SK-N-SH treated with all-trans-retinoic acid at 6 μM for 48 hours (cell line): ENCODE data around the gene UNC45B.
"Not testable (repeated sequence)": the region's sequence is repeated elsewhere in the genome, so short reads cannot be mapped to it uniquely, and the experiment has no call there.

Experiments
- ATAC-seq: fragments of 200-7000 bp; cut with Tn5 transposase; 3 replicates; pipeline ENCODE4 v1.9.1; 2020; ENCODE audit warnings: mild to moderate bottlenecking, moderate library complexity
- ARNTL ChIP-seq: fragments of 450-650 bp; formaldehyde crosslinking; IDR thresholded peaks from 2 replicates; pipeline ENCODE4 v1.5.0; 2020; ENCODE audit warnings: low read depth, mild to moderate bottlenecking, moderate library complexity, borderline replicate concordance
- BACH2 ChIP-seq: fragments of 250-450 bp; sonication (Bioruptor Pico); IDR thresholded peaks from 2 replicates; pipeline ENCODE4 v1.9.0; 2021; ENCODE audit warnings: mild to moderate bottlenecking, borderline replicate concordance
- CSDC2 ChIP-seq: fragments of 250-450 bp; sonication (Bioruptor Pico); IDR thresholded peaks from 2 replicates; pipeline ENCODE4 v1.5.0; 2020; ENCODE audit warnings: mild to moderate bottlenecking, moderate library complexity
- ESRRG ChIP-seq: fragments of 250-450 bp; sonication (Bioruptor Pico); IDR thresholded peaks from 2 replicates; pipeline ENCODE4 v1.6.1; 2021; ENCODE audit warnings: mild to moderate bottlenecking
- GLIS3 ChIP-seq: fragments of 250-450 bp; sonication (Bioruptor Pico); IDR thresholded peaks from 2 replicates; pipeline ENCODE4 v1.5.0; 2020; ENCODE audit warnings: mild to moderate bottlenecking, moderate library complexity
- ISL1 ChIP-seq: fragments of 250-450 bp; sonication (Bioruptor Pico); IDR thresholded peaks from 2 replicates; pipeline ENCODE4 v2.1.2; 2022; ENCODE audit warnings: mild to moderate bottlenecking, moderate library complexity
- OSR1 ChIP-seq: fragments of 250-450 bp; sonication (Bioruptor Pico); IDR thresholded peaks from 2 replicates; pipeline ENCODE4 v1.8.0; 2022; ENCODE audit warnings: moderate library complexity, mild to moderate bottlenecking, inconsistent platforms
- RARB ChIP-seq: fragments of 250-450 bp; sonication (Bioruptor Pico); IDR thresholded peaks from 2 replicates; pipeline ENCODE4 v1.8.0; 2021; ENCODE audit warnings: mild to moderate bottlenecking, moderate library complexity
- SNAI2 ChIP-seq: fragments of 250-450 bp; sonication (Bioruptor Pico); IDR thresholded peaks from 2 replicates; pipeline ENCODE4 v1.5.0; 2020; ENCODE audit warnings: mild to moderate bottlenecking, moderate library complexity
- TCF4 ChIP-seq: fragments of 250-450 bp; sonication (Bioruptor Pico); IDR thresholded peaks from 2 replicates; pipeline ENCODE4 v1.8.0; 2021; ENCODE audit warnings: mild to moderate bottlenecking, moderate library complexity, borderline replicate concordance
- ZFP3 ChIP-seq: fragments of 250-450 bp; sonication (Bioruptor Pico); IDR thresholded peaks from 2 replicates; pipeline ENCODE4 v1.5.0; 2020; ENCODE audit warnings: mild to moderate bottlenecking, moderate library complexity
- ZFP30 ChIP-seq: fragments of 450-650 bp; formaldehyde crosslinking; IDR thresholded peaks from 2 replicates; pipeline ENCODE4 v1.5.0; 2022; ENCODE audit warnings: mild to moderate bottlenecking, moderate library complexity
- ZNF565 ChIP-seq: fragments of 450-650 bp; formaldehyde crosslinking; conservative IDR thresholded peaks from 2 replicates; pipeline ENCODE4 v1.5.0; 2020; ENCODE audit warnings: low read depth, mild to moderate bottlenecking, moderate library complexity
- ZNF70 ChIP-seq: fragments of 450-650 bp; formaldehyde crosslinking; IDR thresholded peaks from 2 replicates; pipeline ENCODE4 v1.5.0; 2020; ENCODE audit warnings: mild to moderate bottlenecking, moderate library complexity
- ZNF8 ChIP-seq: fragments of 450-650 bp; formaldehyde crosslinking; IDR thresholded peaks from 2 replicates; pipeline ENCODE4 v1.5.0; 2020; ENCODE audit warnings: mild to moderate bottlenecking, moderate library complexity
- TF ChIP-seq, protein P1 (sequence below): fragments of 250-450 bp; sonication (Bioruptor Pico); IDR thresholded peaks from 2 replicates; pipeline ENCODE4 v1.5.0; 2020; ENCODE audit warnings: mild to moderate bottlenecking, moderate library complexity
- TF ChIP-seq, protein P2 (sequence below): fragments of 250-450 bp; sonication (Bioruptor Pico); IDR thresholded peaks from 2 replicates; pipeline ENCODE4 v1.5.1; 2020; ENCODE audit warnings: low read depth, mild to moderate bottlenecking, moderate library complexity
- TF ChIP-seq, protein P3 (sequence below): fragments of 250-450 bp; sonication (Bioruptor Pico); IDR thresholded peaks from 2 replicates; pipeline ENCODE4 v1.5.1; 2021; ENCODE audit warnings: mild to moderate bottlenecking, moderate library complexity
- TF ChIP-seq, protein P4 (sequence below): fragments of 250-450 bp; sonication (Bioruptor Pico); IDR thresholded peaks from 2 replicates; pipeline ENCODE4 v1.8.0; 2021; ENCODE audit warnings: low read depth, mild to moderate bottlenecking, moderate library complexity, borderline replicate concordance

Gene UNC45B

DNA sequence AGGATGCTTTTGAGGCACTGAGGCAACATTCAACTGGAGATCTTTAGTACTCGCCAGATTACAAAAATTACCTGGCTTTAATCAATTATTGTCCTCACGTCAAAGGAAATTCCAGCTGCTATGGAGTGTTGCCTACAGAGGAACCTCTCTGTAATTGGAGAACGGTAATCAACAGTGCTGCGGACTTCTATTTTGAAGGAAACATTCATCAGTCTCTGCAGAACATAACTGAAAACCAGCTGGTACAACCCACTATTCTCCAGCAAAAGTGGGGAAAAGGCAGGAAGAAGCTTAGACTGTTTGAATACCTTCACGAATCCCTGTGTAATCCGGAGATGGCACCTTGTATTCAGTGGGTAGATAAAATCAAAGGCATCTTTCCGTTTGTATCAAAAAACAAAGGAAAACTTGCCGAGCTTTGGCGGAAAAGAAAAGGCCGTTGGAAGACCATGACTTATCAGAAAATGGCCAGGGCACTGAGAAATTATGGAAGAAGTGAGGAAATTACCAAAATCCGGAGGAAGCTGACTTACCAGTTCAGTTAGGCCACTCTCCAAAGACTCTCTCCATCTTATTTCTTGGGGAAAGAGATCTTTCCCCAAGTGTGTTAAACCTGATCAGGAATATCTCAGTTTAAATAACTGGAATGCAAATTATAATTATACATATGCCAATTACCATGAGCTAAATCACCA is 43.5 kb downstream of the UNC45B start (continued):
- TF ChIP-seq BACH2 (CRISPR knock-in tag) (no peak), ZFP30 (CRISPR knock-in tag) (no peak), RARB (CRISPR knock-in tag) (no peak)
- TF ChIP-seq, all 23 proteins: peak for 0

- ATAC-seq, result no peak
Observed at GRCh38 chr17:35192708-35193107, 45.1 kb downstream of the UNC45B start.

GRCh38 chr17:35194001-35194400 is 46.4 kb downstream of the UNC45B start, which contains the start of gene SLC35G3:
Gene SLC35G3, minus strand, starts transcription at chr17:35194393. Its CDS starts 86 bp downstream, at chr17:35194307.
- not testable (repeated sequence) for ATAC-seq

More at GRCh38 chr17:35192708-35193107, 45.1 kb downstream of the UNC45B start:
- no peak for TF ChIP-seq BACH2 (CRISPR knock-in tag)
- TF ChIP-seq, protein P1, sequence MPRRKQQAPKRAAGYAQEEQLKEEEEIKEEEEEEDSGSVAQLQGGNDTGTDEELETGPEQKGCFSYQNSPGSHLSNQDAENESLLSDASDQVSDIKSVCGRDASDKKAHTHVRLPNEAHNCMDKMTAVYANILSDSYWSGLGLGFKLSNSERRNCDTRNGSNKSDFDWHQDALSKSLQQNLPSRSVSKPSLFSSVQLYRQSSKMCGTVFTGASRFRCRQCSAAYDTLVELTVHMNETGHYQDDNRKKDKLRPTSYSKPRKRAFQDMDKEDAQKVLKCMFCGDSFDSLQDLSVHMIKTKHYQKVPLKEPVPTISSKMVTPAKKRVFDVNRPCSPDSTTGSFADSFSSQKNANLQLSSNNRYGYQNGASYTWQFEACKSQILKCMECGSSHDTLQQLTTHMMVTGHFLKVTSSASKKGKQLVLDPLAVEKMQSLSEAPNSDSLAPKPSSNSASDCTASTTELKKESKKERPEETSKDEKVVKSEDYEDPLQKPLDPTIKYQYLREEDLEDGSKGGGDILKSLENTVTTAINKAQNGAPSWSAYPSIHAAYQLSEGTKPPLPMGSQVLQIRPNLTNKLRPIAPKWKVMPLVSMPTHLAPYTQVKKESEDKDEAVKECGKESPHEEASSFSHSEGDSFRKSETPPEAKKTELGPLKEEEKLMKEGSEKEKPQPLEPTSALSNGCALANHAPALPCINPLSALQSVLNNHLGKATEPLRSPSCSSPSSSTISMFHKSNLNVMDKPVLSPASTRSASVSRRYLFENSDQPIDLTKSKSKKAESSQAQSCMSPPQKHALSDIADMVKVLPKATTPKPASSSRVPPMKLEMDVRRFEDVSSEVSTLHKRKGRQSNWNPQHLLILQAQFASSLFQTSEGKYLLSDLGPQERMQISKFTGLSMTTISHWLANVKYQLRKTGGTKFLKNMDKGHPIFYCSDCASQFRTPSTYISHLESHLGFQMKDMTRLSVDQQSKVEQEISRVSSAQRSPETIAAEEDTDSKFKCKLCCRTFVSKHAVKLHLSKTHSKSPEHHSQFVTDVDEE (CRISPR knock-in tag), result no peak
- TF ChIP-seq ISL1 (CRISPR knock-in tag), result no peak
- no peak for TF ChIP-seq ARNTL (CRISPR knock-in tag)
- no peak for TF ChIP-seq TCF4 (CRISPR knock-in tag)
- TF ChIP-seq ESRRG (CRISPR knock-in tag), result no peak
- no peak for TF ChIP-seq RARB (CRISPR knock-in tag)
- TF ChIP-seq ZNF70 (CRISPR knock-in tag), result no peak
- TF ChIP-seq SNAI2, result no peak
- no peak for TF ChIP-seq GLIS3 (CRISPR knock-in tag)
- TF ChIP-seq, protein P2, sequence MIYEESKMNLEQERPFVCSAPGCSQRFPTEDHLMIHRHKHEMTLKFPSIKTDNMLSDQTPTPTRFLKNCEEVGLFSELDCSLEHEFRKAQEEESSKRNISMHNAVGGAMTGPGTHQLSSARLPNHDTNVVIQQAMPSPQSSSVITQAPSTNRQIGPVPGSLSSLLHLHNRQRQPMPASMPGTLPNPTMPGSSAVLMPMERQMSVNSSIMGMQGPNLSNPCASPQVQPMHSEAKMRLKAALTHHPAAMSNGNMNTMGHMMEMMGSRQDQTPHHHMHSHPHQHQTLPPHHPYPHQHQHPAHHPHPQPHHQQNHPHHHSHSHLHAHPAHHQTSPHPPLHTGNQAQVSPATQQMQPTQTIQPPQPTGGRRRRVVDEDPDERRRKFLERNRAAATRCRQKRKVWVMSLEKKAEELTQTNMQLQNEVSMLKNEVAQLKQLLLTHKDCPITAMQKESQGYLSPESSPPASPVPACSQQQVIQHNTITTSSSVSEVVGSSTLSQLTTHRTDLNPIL (CRISPR knock-in tag), result no peak
- TF ChIP-seq, protein P3, sequence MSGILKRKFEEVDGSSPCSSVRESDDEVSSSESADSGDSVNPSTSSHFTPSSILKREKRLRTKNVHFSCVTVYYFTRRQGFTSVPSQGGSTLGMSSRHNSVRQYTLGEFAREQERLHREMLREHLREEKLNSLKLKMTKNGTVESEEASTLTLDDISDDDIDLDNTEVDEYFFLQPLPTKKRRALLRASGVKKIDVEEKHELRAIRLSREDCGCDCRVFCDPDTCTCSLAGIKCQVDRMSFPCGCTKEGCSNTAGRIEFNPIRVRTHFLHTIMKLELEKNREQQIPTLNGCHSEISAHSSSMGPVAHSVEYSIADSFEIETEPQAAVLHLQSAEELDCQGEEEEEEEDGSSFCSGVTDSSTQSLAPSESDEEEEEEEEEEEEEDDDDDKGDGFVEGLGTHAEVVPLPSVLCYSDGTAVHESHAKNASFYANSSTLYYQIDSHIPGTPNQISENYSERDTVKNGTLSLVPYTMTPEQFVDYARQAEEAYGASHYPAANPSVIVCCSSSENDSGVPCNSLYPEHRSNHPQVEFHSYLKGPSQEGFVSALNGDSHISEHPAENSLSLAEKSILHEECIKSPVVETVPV (CRISPR knock-in tag), result no peak
- TF ChIP-seq OSR1 (CRISPR knock-in tag), result no peak
- no peak for TF ChIP-seq ZFP3 (CRISPR knock-in tag)
- TF ChIP-seq ZFP30 (CRISPR knock-in tag), result no peak
- TF ChIP-seq, protein P4, sequence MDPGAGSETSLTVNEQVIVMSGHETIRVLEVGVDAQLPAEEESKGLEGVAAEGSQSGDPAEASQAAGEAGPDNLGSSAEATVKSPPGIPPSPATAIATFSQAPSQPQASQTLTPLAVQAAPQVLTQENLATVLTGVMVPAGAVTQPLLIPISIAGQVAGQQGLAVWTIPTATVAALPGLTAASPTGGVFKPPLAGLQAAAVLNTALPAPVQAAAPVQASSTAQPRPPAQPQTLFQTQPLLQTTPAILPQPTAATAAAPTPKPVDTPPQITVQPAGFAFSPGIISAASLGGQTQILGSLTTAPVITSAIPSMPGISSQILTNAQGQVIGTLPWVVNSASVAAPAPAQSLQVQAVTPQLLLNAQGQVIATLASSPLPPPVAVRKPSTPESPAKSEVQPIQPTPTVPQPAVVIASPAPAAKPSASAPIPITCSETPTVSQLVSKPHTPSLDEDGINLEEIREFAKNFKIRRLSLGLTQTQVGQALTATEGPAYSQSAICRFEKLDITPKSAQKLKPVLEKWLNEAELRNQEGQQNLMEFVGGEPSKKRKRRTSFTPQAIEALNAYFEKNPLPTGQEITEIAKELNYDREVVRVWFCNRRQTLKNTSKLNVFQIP (CRISPR knock-in tag), result no peak
- TF ChIP-seq ZNF8 (CRISPR knock-in tag), result no peak

DNA sequence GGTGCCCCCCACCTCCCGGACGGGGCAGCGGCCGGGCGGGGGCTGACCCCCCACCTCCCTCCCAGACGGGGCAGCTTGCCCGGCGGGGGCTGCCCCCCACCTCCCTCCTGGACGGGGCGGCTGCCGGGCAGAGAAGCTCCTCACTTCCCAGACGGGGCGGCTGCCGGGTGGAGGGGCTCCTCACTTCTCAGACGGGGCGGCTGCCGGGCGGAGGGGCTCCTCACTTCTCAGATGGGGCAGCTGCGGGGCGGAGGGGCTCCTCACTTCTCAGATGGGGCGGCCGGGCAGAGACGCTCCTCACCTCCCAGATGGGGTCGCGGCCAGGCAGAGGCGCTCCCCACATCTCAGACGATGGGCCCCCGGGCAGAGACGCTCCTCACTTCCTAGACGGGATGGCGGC is 47.4 kb downstream of the UNC45B start:
- not testable (repeated sequence) for ATAC-seq

DNA sequence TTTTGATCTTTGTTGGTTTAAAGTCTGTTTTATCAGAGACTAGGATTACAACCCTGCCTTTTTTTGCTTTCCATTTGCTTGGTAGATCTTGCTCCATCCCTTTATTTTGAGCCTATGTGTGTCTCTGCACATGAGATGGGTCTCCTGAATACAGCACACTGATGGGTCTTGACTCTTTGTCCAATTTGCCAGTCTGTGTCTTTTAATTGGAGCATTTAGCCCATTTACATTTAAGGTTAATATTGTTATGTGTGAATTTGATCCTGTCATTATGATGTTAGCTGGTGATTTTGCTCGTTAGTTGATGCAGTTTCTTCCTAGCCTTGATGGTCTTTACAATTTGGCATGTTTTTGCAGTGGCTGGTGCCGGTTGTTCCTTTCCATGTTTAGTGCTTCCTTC is 55.0 kb downstream of the UNC45B start:
- not testable (repeated sequence) for ATAC-seq

DNA sequence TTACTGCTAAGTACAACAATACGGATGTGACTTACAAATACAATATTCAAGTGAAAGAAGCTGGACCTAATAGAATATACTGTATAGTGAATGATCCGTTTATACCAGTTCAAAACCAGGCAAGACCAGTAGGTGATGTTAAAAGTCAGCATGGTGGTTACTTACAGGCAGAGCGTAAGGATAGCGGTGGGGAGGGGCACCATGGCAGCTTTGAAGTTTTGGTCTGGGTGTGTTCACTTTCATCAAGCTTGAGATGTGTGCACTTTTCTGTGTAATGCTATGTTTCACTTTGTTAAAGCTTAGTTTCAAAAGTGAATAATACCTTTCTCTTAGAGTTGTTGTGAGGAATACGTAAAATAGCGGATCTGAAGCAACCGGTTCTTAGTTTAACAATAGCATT is 63.1 kb downstream of the UNC45B start:
- no peak for ATAC-seq
- TF ChIP-seq, protein P1 (CRISPR knock-in tag), result no peak
- TF ChIP-seq ISL1 (CRISPR knock-in tag) (no peak), RARB (CRISPR knock-in tag) (no peak), BACH2 (CRISPR knock-in tag) (no peak), CSDC2 (CRISPR knock-in tag) (no peak), ZNF565 (CRISPR knock-in tag) (no peak), ZFP3 (CRISPR knock-in tag) (no peak)
